Neural progenitor cell (in vitro differentiated cells): ENCODE results near the gene LHCGR. TPM values are rescaled to one million over a fixed set of nuclear protein-coding genes. Genes with fewer than 3 reads are reported as not detected.

Source experiments
- DNase-seq: peaks from one replicate; pipeline ENCODE4 v3.0.0-alpha.2; 2016; ENCODE audit warnings: low spot score
- H2AFZ ChIP-seq: fragments of 200-600 bp; sonication (generic); replicated peaks from 2 replicates; pipeline ENCODE4 v1.6.1; 2016; ENCODE audit warnings: antibody characterized with exemption
- H3F3A ChIP-seq: fragments of 200-600 bp; sonication (generic); 2 replicates; pipeline ENCODE4 v1.6.1; 2016; ENCODE audit warnings: antibody characterized with exemption, low read depth
- H3K27ac ChIP-seq: fragments of 200-600 bp; sonication (generic); 2 replicates; pipeline ENCODE4 v1.5.1; 2016; ENCODE audit warnings: mild to moderate bottlenecking
- H3K27me3 ChIP-seq: fragments of 200-600 bp; sonication (generic); 2 replicates; pipeline ENCODE4 v1.6.1; 2016; ENCODE audit warnings: mild to moderate bottlenecking, moderate library complexity
- H3K36me3 ChIP-seq: fragments of 200-600 bp; sonication (generic); 2 replicates; pipeline ENCODE4 v1.5.1; 2016
- H3K4me1 ChIP-seq: fragments of 200-600 bp; sonication (generic); 2 replicates; pipeline ENCODE4 v1.6.1; 2016; ENCODE audit warnings: mixed run types
- H3K4me2 ChIP-seq: fragments of 200-600 bp; sonication (generic); 2 replicates; pipeline ENCODE4 v1.6.1; 2016
- H3K4me3 ChIP-seq: fragments of 200-600 bp; sonication (generic); 2 replicates; pipeline ENCODE4 v1.5.1; 2016
- H3K79me2 ChIP-seq: fragments of 200-600 bp; sonication (generic); 2 replicates; pipeline ENCODE4 v1.6.1; 2016; ENCODE audit warnings: low read depth
- H3K9ac ChIP-seq: fragments of 200-600 bp; sonication (generic); 2 replicates; pipeline ENCODE4 v1.6.1; 2016
- H3K9me3 ChIP-seq: fragments of 200-600 bp; sonication (generic); 2 replicates; pipeline ENCODE4 v1.5.1; 2016; ENCODE audit warnings: low read depth
- H4K20me1 ChIP-seq: fragments of 200-600 bp; sonication (generic); 2 replicates; pipeline ENCODE4 v1.6.1; 2016; ENCODE audit warnings: low read depth
- H3K27ac Mint-ChIP-seq: 3 replicates; pipeline ENCODE4 v1.8.0; 2021; ENCODE audit warnings: mixed read lengths
- H3K27me3 Mint-ChIP-seq: 2 replicates; pipeline ENCODE4 v1.8.0; 2022; ENCODE audit warnings: low read depth, mild to moderate bottlenecking, inconsistent platforms, moderate library complexity, mixed read lengths; ENCODE audit not compliant: insufficient read depth
- H3K36me3 Mint-ChIP-seq: 3 replicates; pipeline ENCODE4 v1.8.0; 2021; ENCODE audit warnings: mixed read lengths
- H3K4me1 Mint-ChIP-seq: 3 replicates; pipeline ENCODE4 v1.8.0; 2021; ENCODE audit warnings: mixed read lengths
- H3K4me3 Mint-ChIP-seq: 3 replicates; pipeline ENCODE4 v1.8.0; 2021; ENCODE audit warnings: mild to moderate bottlenecking, moderate library complexity, mixed read lengths
- H3K9me3 Mint-ChIP-seq: 3 replicates; pipeline ENCODE4 v1.8.0; 2020; ENCODE audit warnings: mixed read lengths
- CTCF ChIP-seq: fragments of 200-600 bp; sonication (generic); IDR thresholded peaks from 2 replicates; pipeline ENCODE4 v1.5.1; 2017; ENCODE audit warnings: antibody characterized with exemption, mild to moderate bottlenecking
- EZH2 ChIP-seq: fragments of 200-600 bp; sonication (generic); IDR thresholded peaks from 2 replicates; pipeline ENCODE4 v1.6.1; 2017; ENCODE audit warnings: antibody characterized with exemption, mild to moderate bottlenecking, moderate library complexity
- EZH2phosphoT487 ChIP-seq: fragments of 200-600 bp; sonication (generic); IDR thresholded peaks from 2 replicates; pipeline ENCODE4 v1.6.1; 2017; ENCODE audit warnings: antibody characterized with exemption
- total RNA-seq: library from RNA; depleted of rRNA; stranded (reverse); fragments of >200 nt; gene quantifications from 2 replicates; pipeline ENCODE4 v1.2.3, GENCODE V29; 2015; ENCODE audit warnings: low replicate concordance

The LHCGR gene
- total RNA-seq, 1 donor from 2014 or later: not detected

GRCh38 chr2:48714245-48714644 lies 41.3 kb downstream of the LHCGR start:
- Histone ChIP-seq H2AFZ (no peak overlapping the region), H3K4me3 (no peak overlapping the region), H3K4me1 (peaks cover 23% of the 10 kb centered on the region), H4K20me1 (no peaks in the 10 kb centered on the region), H3F3A (peaks cover 11% of the 10 kb centered on the region), H3K27me3 (no peaks in the 10 kb centered on the region), H3K9ac (no peak overlapping the region), H3K27ac (no peak overlapping the region), H3K79me2 (no peaks in the 10 kb centered on the region), H3K4me2 (no peak overlapping the region), H3K36me3 (no peaks in the 10 kb centered on the region), H3K9me3 (no peaks in the 10 kb centered on the region)
- DNase-seq: no peak
- Mint-ChIP-seq H3K27ac (no peak overlapping the region), H3K4me3 (no peak overlapping the region), H3K4me1 (peaks cover 32% of the 10 kb centered on the region), H3K27me3 (no peaks in the 10 kb centered on the region), H3K36me3 (no peaks in the 10 kb centered on the region), H3K9me3 (no peaks in the 10 kb centered on the region)
- no peak for TF ChIP-seq CTCF
- TF ChIP-seq EZH2: no peak
- TF ChIP-seq EZH2phosphoT487: no peak

- Mint-ChIP-seq H3K27me3 (no peaks in the 10 kb centered on the region), H3K27ac (no peak overlapping the region), H3K4me1 (peaks cover 30% of the 10 kb centered on the region), H3K36me3 (no peaks in the 10 kb centered on the region), H3K4me3 (no peak overlapping the region), H3K9me3 (no peaks in the 10 kb centered on the region)
- Histone ChIP-seq H3K9me3 (no peaks in the 10 kb centered on the region), H4K20me1 (no peaks in the 10 kb centered on the region), H2AFZ (no peak overlapping the region), H3K27me3 (no peaks in the 10 kb centered on the region), H3F3A (peaks cover 6% of the 10 kb centered on the region), H3K4me2 (no peak overlapping the region), H3K36me3 (no peaks in the 10 kb centered on the region), H3K4me3 (no peak overlapping the region), H3K79me2 (no peaks in the 10 kb centered on the region), H3K9ac (no peak overlapping the region), H3K4me1 (peaks cover 21% of the 10 kb centered on the region), H3K27ac (no peak overlapping the region)
- TF ChIP-seq CTCF (no peak), EZH2phosphoT487 (no peak), EZH2 (no peak)
- DNase-seq: no peak
Measured at GRCh38 chr2:48713647-48714046, 41.9 kb downstream of the LHCGR start.

GRCh38 chr2:48712151-48712550 lies 43.4 kb downstream of the LHCGR start:
- H3K9me3 ChIP-seq: no peaks in the 10 kb centered on the region
- no peaks in the 10 kb centered on the region for H4K20me1 ChIP-seq
- no peaks in the 10 kb centered on the region for H3K27me3 ChIP-seq
- H3K79me2 ChIP-seq: no peaks in the 10 kb centered on the region
- no peak overlapping the region for H3K27ac ChIP-seq
- Mint-ChIP-seq H3K4me1 (peaks cover 22% of the 10 kb centered on the region), H3K27me3 (no peaks in the 10 kb centered on the region), H3K4me3 (no peak overlapping the region), H3K9me3 (peaks cover 2% of the 10 kb centered on the region), H3K27ac (no peak overlapping the region), H3K36me3 (no peaks in the 10 kb centered on the region)
- H3K4me1 ChIP-seq: peaks cover 7% of the 10 kb centered on the region
- H3K9ac ChIP-seq: no peak overlapping the region
- H3K36me3 ChIP-seq: no peaks in the 10 kb centered on the region
- DNase-seq: no peak
- no peak overlapping the region for H2AFZ ChIP-seq
- H3K4me2 ChIP-seq: no peak overlapping the region
- no peak for TF ChIP-seq EZH2
- TF ChIP-seq CTCF: no peak
- TF ChIP-seq EZH2phosphoT487: no peak
- no peaks in the 10 kb centered on the region for H3F3A ChIP-seq
- H3K4me3 ChIP-seq: no peak overlapping the region

GRCh38 chr2:48711343-48711742 lies 44.2 kb downstream of the LHCGR start:
- Mint-ChIP-seq H3K27ac (no peak overlapping the region), H3K4me1 (peaks cover 21% of the 10 kb centered on the region), H3K4me3 (no peak overlapping the region), H3K27me3 (no peaks in the 10 kb centered on the region), H3K9me3 (peaks cover 4% of the 10 kb centered on the region), H3K36me3 (no peaks in the 10 kb centered on the region)
- no peaks in the 10 kb centered on the region for H4K20me1 ChIP-seq
- no peaks in the 10 kb centered on the region for H3F3A ChIP-seq
- H3K27me3 ChIP-seq: no peaks in the 10 kb centered on the region
- H3K4me2 ChIP-seq: no peak overlapping the region
- peaks cover 7% of the 10 kb centered on the region for H3K4me1 ChIP-seq
- no peak overlapping the region for H2AFZ ChIP-seq
- no peak overlapping the region for H3K4me3 ChIP-seq
- DNase-seq: no peak
- H3K9me3 ChIP-seq: no peaks in the 10 kb centered on the region
- no peak for TF ChIP-seq CTCF
- H3K27ac ChIP-seq: no peak overlapping the region
- H3K79me2 ChIP-seq: no peaks in the 10 kb centered on the region
- H3K36me3 ChIP-seq: no peaks in the 10 kb centered on the region
- H3K9ac ChIP-seq: no peak overlapping the region
